ENCODE data around the gene RBM19. TPM values are rescaled to one million over a fixed set of nuclear protein-coding genes. Genes with fewer than 3 reads are reported as not detected.

Gene RBM19
- total RNA-seq, 4 donors from 2014 or later = 20.7 to 41.1 (median 23.4) TPM

GRCh38 chr12:113841786-113842185 is 124.3 kb downstream of the RBM19 start:
- no peak overlapping the region for H3K4me3 ChIP-seq (ENCODE audit: low read depth, poor library complexity, severe bottlenecking)
- intact Hi-C loops (cut with DNase I; ENCODE audit: low total_unique reads) = no loop called here
- no peak for DNase-seq (ENCODE audit: low spot score in 2 of 2)
- 100% methylated on average over 2 to 3 of the region's 3 CpGs for WGBS, 2 donors
- TF ChIP-seq POLR2A (IDR thresholded peaks at IDR 0.05) = no peak

DNA sequence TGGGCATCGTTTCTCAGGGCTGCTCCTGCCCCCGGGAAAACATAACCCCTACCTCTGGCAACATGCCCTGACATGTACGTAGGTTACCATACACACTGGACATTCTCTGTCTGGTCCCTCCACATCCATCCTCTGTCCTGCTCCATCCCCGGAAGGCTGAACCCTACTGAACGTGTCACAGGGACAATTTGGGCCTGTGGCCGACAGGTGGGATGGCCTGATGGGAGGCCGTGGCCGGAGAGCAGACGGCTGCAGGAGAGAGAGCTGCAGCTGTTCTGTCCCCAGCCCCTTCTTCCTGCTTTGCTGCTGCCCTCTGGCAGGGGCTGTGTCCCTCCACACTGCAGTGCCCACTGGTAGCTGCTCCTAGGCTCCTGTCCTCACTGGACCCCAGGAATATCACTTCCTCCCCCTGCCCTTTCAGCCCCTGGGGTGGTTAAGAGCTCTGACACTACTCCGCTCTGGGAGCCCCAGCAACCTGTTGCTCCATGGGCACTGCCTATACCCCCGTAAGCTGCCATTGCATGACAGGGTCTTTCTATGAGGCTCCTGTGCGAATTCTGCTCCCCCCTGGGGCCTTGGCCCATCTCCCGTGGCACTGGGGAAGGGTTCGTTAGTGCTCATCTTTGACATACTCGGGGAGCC is 125.6 kb downstream of the RBM19 start:
- no peak for DNase-seq (ENCODE audit: low spot score in 2 of 2)
- intact Hi-C loops (cut with DNase I; ENCODE audit: low total_unique reads) = no loop called here
- TF ChIP-seq POLR2A (IDR thresholded peaks at IDR 0.05) = no peak
- no peak for TF ChIP-seq CTCF (IDR thresholded peaks at IDR 0.05)
- no peak overlapping the region for H3K4me3 ChIP-seq (ENCODE audit: low read depth, poor library complexity, severe bottlenecking)
- WGBS, 2 donors = 90% methylated on average over 15 of the region's 15 CpGs

DNA sequence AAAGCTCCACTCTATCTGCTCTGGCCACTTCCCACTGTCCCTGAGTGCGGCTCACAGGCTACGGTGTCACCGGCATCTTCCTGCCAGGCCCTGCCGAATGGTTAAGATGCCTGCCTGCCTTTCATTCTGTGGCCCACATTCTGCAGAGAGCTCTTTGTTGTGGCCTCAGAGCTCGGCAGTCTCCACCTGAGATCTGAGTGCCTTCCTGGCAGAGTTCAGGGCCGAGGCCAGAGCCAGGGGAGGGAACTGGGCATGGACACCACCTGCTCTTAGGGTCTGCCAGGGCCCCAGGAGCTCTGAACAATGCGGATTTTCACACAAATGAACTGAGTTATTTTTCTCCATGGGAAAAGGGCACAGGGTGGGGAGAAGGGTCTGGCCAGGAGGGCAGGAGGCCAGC is 127.2 kb downstream of the RBM19 start:
- WGBS, 2 donors = 78 to 94% methylated on average over 4 to 7 of the region's 7 CpGs
- H3K4me3 ChIP-seq (ENCODE audit: low read depth, poor library complexity, severe bottlenecking) = no peak overlapping the region
- TF ChIP-seq CTCF (IDR thresholded peaks at IDR 0.05) = no peak
- TF ChIP-seq POLR2A (IDR thresholded peaks at IDR 0.05) = no peak
- no peak for DNase-seq (ENCODE audit: low spot score in 2 of 2)
- intact Hi-C loops (cut with DNase I; ENCODE audit: low total_unique reads) = no loop called here

DNA sequence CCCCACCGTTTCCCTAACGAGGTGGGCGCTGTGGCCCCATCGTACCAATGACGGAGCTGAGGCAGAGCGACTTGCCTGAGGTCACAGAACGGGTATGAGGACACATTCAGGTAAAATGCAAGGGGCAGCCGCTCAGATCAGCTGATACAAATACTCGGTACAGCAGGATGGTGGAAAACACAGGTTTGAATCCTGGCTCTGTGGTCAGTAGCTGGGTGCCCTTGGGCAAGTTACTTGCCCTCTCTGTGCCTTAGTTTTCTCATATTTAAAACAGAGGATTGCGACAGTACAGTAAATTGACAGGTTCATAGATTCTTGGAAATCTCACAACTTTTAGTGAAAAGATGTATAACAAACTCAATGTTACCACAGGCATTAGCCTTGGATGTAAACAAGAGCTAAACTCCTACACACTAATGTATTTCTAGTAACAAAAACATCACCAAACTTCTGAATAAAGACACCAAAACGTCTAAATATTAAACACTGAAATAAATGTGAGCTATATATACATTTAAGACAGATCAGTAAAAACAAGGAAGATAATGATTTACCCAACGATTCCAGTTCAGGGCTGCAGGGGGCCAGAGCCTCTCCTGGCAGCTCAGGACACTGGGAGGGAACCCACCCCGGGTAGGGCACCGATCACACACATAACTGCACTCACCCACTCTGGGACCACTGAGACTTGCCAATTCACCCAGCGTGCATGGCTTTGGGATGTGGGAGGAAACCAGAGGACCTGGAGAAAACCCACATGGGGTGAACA is 128.4 kb downstream of the RBM19 start:
- intact Hi-C loops (cut with DNase I; ENCODE audit: low total_unique reads) = no loop called here
- H3K4me3 ChIP-seq (ENCODE audit: low read depth, poor library complexity, severe bottlenecking) = no peak overlapping the region
- TF ChIP-seq CTCF (IDR thresholded peaks at IDR 0.05) (no peak), POLR2A (IDR thresholded peaks at IDR 0.05) (no peak)
- no peak for DNase-seq (ENCODE audit: low spot score in 2 of 2)
- WGBS, 2 donors = 80% methylated on average over 15 of the region's 15 CpGs

DNA sequence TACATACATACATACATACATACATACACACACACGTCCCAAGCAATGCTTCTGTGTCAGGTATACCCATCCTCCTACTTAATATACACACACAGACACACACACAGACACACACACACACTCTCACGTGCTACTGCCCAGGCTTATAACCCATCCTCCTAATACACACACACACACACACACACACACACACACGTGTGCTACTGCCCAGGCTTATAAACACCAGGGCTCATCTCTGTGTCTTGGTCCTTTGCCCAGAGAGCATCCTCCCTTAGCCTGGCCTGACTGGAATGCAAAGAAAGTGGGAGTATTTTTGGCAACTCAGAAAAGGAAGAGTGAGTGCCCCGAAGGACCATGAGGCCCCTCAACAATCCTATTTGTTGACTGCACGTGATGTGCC is 129.0 kb downstream of the RBM19 start:
- DNase-seq (ENCODE audit: low spot score in 2 of 2) = no peak
- 61 to 68% methylated on average over 5 of the region's 5 CpGs for WGBS, 2 donors
- intact Hi-C loops (cut with DNase I; ENCODE audit: low total_unique reads) = no loop called here
- TF ChIP-seq POLR2A (IDR thresholded peaks at IDR 0.05) = no peak
- no peak overlapping the region for H3K4me3 ChIP-seq (ENCODE audit: low read depth, poor library complexity, severe bottlenecking)

GRCh38 chr12:113835896-113836295 is 130.2 kb downstream of the RBM19 start:
- TF ChIP-seq POLR2A (IDR thresholded peaks at IDR 0.05) = no peak
- TF ChIP-seq CTCF (IDR thresholded peaks at IDR 0.05) = no peak
- WGBS, 2 donors = 81 to 82% methylated on average over 16 of the region's 16 CpGs
- intact Hi-C loops (cut with DNase I; ENCODE audit: low total_unique reads) = no loop called here
- no peak for DNase-seq (ENCODE audit: low spot score in 2 of 2)
- no peak overlapping the region for H3K4me3 ChIP-seq (ENCODE audit: low read depth, poor library complexity, severe bottlenecking)

Data from lower leg skin (tissue), 4 donors.